Measurements from ENCODE around the gene ARMC9. TPM values are rescaled to one million over a fixed set of nuclear protein-coding genes. Genes with fewer than 3 reads are reported as not detected.

The ARMC9 gene
- total and polyA plus RNA-seq, 2 donors (not counting 3 experiments of a cell fraction or from before 2014, with no cell fraction given), result 16.4 to 24.2 TPM

DNA sequence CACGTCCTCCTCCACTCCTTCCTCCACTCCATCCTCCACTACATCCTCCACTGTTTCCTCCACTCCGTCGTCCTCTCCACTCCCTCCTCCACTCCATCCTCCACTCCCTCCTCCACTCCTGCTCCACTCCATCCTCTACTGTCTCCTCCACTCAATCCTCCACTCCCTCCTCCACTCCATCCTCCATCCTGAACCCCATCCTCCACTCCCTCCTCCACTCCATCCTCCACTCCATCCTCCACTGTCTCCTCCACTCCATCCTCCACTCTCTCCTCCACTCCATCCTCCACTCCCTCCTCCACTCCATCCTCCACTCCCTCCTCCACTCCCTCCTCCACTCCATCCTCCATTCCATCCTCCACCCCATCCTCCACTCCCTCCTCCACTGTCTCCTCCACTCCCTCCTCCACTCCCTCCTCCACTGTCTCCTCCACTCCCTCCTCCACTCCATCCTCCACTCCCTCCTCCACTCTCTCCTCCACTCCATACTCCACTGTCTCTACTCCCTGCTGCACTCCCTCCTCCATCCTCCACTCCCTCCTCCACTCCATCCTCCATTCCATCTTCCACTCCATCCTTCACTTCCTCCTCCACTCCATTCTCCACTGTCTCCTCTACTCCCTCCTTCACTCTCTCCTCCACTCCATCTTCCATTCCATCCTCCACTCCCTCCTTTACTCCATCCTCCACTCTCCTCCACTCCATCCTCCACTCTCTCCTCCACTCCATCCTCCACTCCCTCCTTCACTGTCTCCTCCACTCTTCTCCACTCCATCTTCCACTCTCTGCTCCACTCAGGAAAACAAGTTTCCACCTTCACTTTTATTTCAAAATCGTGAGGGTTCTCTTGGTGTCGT lies 182.8 kb downstream of the ARMC9 start:
- Histone ChIP-seq H3K27ac (ENCODE audit: insufficient read depth, low read depth, low read length) (no peak overlapping the region), H3K4me2 (ENCODE audit: insufficient read depth, low read length) (no peak overlapping the region), H2AFZ (ENCODE audit: low read depth, low read length) (no peak overlapping the region), H3K9me1 (replicated peaks; ENCODE audit: control insufficient read depth, extremely low read depth, insufficient read depth, low read length) (no peaks in the 10 kb centered on the region), H3K79me2 (ENCODE audit: control insufficient read depth, insufficient read depth, low read length) (no peaks in the 10 kb centered on the region), H3K4me3 (replicated peaks in 1 of 3; ENCODE audit: insufficient read depth in 1 of 3, low read depth in 1 of 3, low read length in 3 of 3) (no peak overlapping the region), H3K4me1 (ENCODE audit: control insufficient read depth, extremely low read depth, insufficient read depth, low read length) (no peaks in the 10 kb centered on the region), H3K9me3 (replicated peaks; ENCODE audit: control insufficient read depth, insufficient read depth, low read length) (no peaks in the 10 kb centered on the region), H3K9ac (replicated peaks; ENCODE audit: extremely low read depth, insufficient read depth, low read length) (no peak overlapping the region), H4K20me1 (replicated peaks; ENCODE audit: control insufficient read depth, extremely low read depth, insufficient read depth, low read length) (no peaks in the 10 kb centered on the region), H3K36me3 (ENCODE audit: control insufficient read depth in 2 of 2, extremely low read depth in 1 of 2, insufficient read depth in 2 of 2, low read length in 2 of 2) (no peaks in the 10 kb centered on the region), H3K27me3 (ENCODE audit: control insufficient read depth in 2 of 2, insufficient read depth in 2 of 2, low read length in 2 of 2) (peaks cover 0 to 2% of the 10 kb centered on the region in 2 experiments)
- DNase-seq (ENCODE audit: low read depth, low spot score), result no peak
- intact Hi-C loops (cut with micrococcal nuclease), result no loop called here
- no peak for TF ChIP-seq CTCF (IDR thresholded peaks at IDR 0.05; ENCODE audit: extremely low read depth in 1 of 2, insufficient read depth in 1 of 2, low read depth in 1 of 2, low read length in 2 of 2)
- no peak for TF ChIP-seq MAX (IDR thresholded peaks at IDR 0.05; ENCODE audit: insufficient read depth, insufficient read length)
- no peak for TF ChIP-seq JUN (IDR thresholded peaks at IDR 0.05; ENCODE audit: borderline replicate concordance, insufficient read depth, insufficient read length, low read depth)
- no peak for TF ChIP-seq MYC (IDR thresholded peaks at IDR 0.05; ENCODE audit: low read depth, low read length)
- TF ChIP-seq GATA2 (IDR thresholded peaks at IDR 0.05; ENCODE audit: insufficient read depth, insufficient read length, low read depth, low read length), result no peak
- no peak for TF ChIP-seq EZH2 (IDR thresholded peaks at IDR 0.05; ENCODE audit: borderline replicate concordance, low read depth, low read length, severe bottlenecking)
- TF ChIP-seq FOS (IDR thresholded peaks at IDR 0.05; ENCODE audit: borderline replicate concordance, insufficient read depth, low read length), result no peak
- no peak for TF ChIP-seq POLR2A (IDR thresholded peaks at IDR 0.05; ENCODE audit: low read depth, low read length)
- no peak for TF ChIP-seq POLR2AphosphoS5 (IDR thresholded peaks at IDR 0.05; ENCODE audit: insufficient read depth, low read depth, low read length)
- FAIRE-seq, result no peak
- ChIA-PET CTCF (no interaction called here), POLR2A (no interaction called here)
- no TSS peak for BruUV-seq (replicated peaks)
- dilution Hi-C loops (cut with MboI; ENCODE audit: extremely low pct_ligation_motif_present, low sequenced_read_pairs), result no loop called here

All from endothelial cell of umbilical vein (primary cell).